DOHH2 (cell line): ENCODE measurements around the gene NEURL1.

ENCODE experiments used
- H3F3A ChIP-seq: fragments of 200-600 bp; sonication (generic), shearing (Covaris generic); 2 replicates; pipeline ENCODE4 v1.6.0; 2016; ENCODE audit warnings: antibody characterized with exemption, mild to moderate bottlenecking; ENCODE audit not compliant: control insufficient read depth, insufficient read depth
- H3K27ac ChIP-seq: fragments of 200-600 bp; sonication (generic); 2 replicates; pipeline ENCODE4 v1.5.1; 2014; ENCODE audit warnings: low read depth, mild to moderate bottlenecking, low read length, moderate library complexity
- H3K27me3 ChIP-seq: fragments of 200-600 bp; sonication (generic); 2 replicates; pipeline ENCODE4 v1.6.1; 2014; ENCODE audit warnings: mild to moderate bottlenecking, low read length, mixed read lengths; ENCODE audit not compliant: control insufficient read depth
- H3K36me3 ChIP-seq: fragments of 200-600 bp; sonication (generic); 2 replicates; pipeline ENCODE4 v1.6.1; 2014; ENCODE audit warnings: mild to moderate bottlenecking, low read length, moderate library complexity, mixed read lengths; ENCODE audit not compliant: control insufficient read depth
- H3K4me1 ChIP-seq: fragments of 200-600 bp; sonication (generic); 2 replicates; pipeline ENCODE4 v1.6.1; 2014; ENCODE audit warnings: mild to moderate bottlenecking, low read length, mixed read lengths; ENCODE audit not compliant: control insufficient read depth
- H3K4me2 ChIP-seq: fragments of 200-600 bp; sonication (generic); 2 replicates; pipeline ENCODE4 v1.6.0; 2014; ENCODE audit warnings: mild to moderate bottlenecking, low read length, moderate library complexity
- H3K4me3 ChIP-seq: fragments of 200-600 bp; sonication (generic); 2 replicates; pipeline ENCODE4 v1.5.1; 2014; ENCODE audit warnings: mild to moderate bottlenecking, low read length, mixed read lengths
- H3K79me2 ChIP-seq: fragments of 200-600 bp; sonication (generic); 2 replicates; pipeline ENCODE4 v1.6.1; 2014; ENCODE audit warnings: mild to moderate bottlenecking, low read length, mixed read lengths; ENCODE audit not compliant: control insufficient read depth
- H3K9me2 ChIP-seq: fragments of 200-600 bp; sonication (generic); replicated peaks from 2 replicates; pipeline ENCODE4 v1.6.1; 2014; ENCODE audit warnings: mild to moderate bottlenecking, low read length, mixed read lengths; ENCODE audit not compliant: control insufficient read depth
- H3K9me3 ChIP-seq: fragments of 200-600 bp; sonication (generic); 2 replicates; pipeline ENCODE4 v1.6.1; 2014; ENCODE audit warnings: antibody characterized with exemption, low read length, mixed read lengths; ENCODE audit not compliant: control insufficient read depth, insufficient read depth
- H4K20me1 ChIP-seq: fragments of 200-600 bp; sonication (generic); 2 replicates; pipeline ENCODE4 v1.6.0; 2014; ENCODE audit warnings: low read depth, mild to moderate bottlenecking, antibody characterized with exemption, low read length, moderate library complexity; ENCODE audit not compliant: control insufficient read depth, insufficient read depth
- CTCF ChIP-seq: fragments of 200-600 bp; sonication (generic); IDR thresholded peaks from one replicate; pipeline ENCODE4 v1.5.1; 2014; ENCODE audit warnings: antibody characterized with exemption, mild to moderate bottlenecking, low read depth, low read length; ENCODE audit not compliant: poor library complexity, severe bottlenecking
- EZH2phosphoT487 ChIP-seq: fragments of 200-600 bp; sonication (generic); IDR thresholded peaks from 2 replicates; pipeline ENCODE4 v1.6.1; 2017; ENCODE audit warnings: borderline replicate concordance, mild to moderate bottlenecking, antibody characterized with exemption, low read length, moderate library complexity, mixed read lengths

The NEURL1 gene

GRCh38 chr10:103641326-103641725 lies 147.8 kb downstream of the NEURL1 start:
- no peak for TF ChIP-seq CTCF
- TF ChIP-seq EZH2phosphoT487 = no peak
- Histone ChIP-seq H3K27me3 (no peaks in the 10 kb centered on the region), H4K20me1 (no peaks in the 10 kb centered on the region), H3K4me1 (no peaks in the 10 kb centered on the region), H3K27ac (no peak overlapping the region), H3F3A (no peaks in the 10 kb centered on the region), H3K36me3 (no peaks in the 10 kb centered on the region), H3K4me3 (no peak overlapping the region), H3K4me2 (no peak overlapping the region), H3K9me3 (no peaks in the 10 kb centered on the region), H3K79me2 (no peaks in the 10 kb centered on the region), H3K9me2 (no peaks in the 10 kb centered on the region)
